HG03139 (cell line): ENCODE results near the gene XXYLT1.
A peak's percentile ranks its signal among the peaks of the same experiment; 100 is the strongest.

Experiments used
- ATAC-seq: cut with Tn5 transposase; IDR thresholded peaks from one replicate; pipeline ENCODE4 v1.9.1; 2021; ENCODE audit not compliant: unreplicated experiment

The XXYLT1 gene

GRCh38 chr3:195137638-195138588 lies 133.0 kb downstream of the XXYLT1 start:
- ATAC-seq: no peak

GRCh38 chr3:195135917-195136316 lies 135.0 kb downstream of the XXYLT1 start:
- no peak for ATAC-seq

- no peak for ATAC-seq
These were observed 136.5 kb downstream of the XXYLT1 start for GRCh38 chr3:195134431-195134830.

GRCh38 chr3:195133462-195133861 lies 137.5 kb downstream of the XXYLT1 start:
- no peak for ATAC-seq

GRCh38 chr3:195133013-195133412 lies 137.9 kb downstream of the XXYLT1 start:
- no peak for ATAC-seq

GRCh38 chr3:195131176-195131575 lies 139.8 kb downstream of the XXYLT1 start:
- no peak for ATAC-seq

- ATAC-seq: peak; percentile 88
These were observed 141.1 kb downstream of the XXYLT1 start for GRCh38 chr3:195129644-195130492.

- ATAC-seq: no peak
These were observed 141.8 kb downstream of the XXYLT1 start for GRCh38 chr3:195129072-195129643.

GRCh38 chr3:195128255-195129071 lies 142.5 kb downstream of the XXYLT1 start:
- ATAC-seq: no peak

GRCh38 chr3:195126056-195126605 lies 144.8 kb downstream of the XXYLT1 start:
- no peak for ATAC-seq

- ATAC-seq: no peak
These were observed 145.3 kb downstream of the XXYLT1 start for GRCh38 chr3:195125646-195126045.

- ATAC-seq: no peak
These were observed 146.5 kb downstream of the XXYLT1 start for GRCh38 chr3:195124378-195124992.

- ATAC-seq: no peak
These were observed 147.7 kb downstream of the XXYLT1 start for GRCh38 chr3:195123281-195123691.

GRCh38 chr3:195122261-195122660 lies 148.7 kb downstream of the XXYLT1 start:
- no peak for ATAC-seq

GRCh38 chr3:195120267-195120601 lies 150.7 kb downstream of the XXYLT1 start:
- ATAC-seq: no peak

GRCh38 chr3:195119461-195120266 lies 151.3 kb downstream of the XXYLT1 start:
- ATAC-seq: no peak

GRCh38 chr3:195118671-195119070 lies 152.3 kb downstream of the XXYLT1 start:
- ATAC-seq: no peak

- no peak for ATAC-seq
These were observed 152.9 kb downstream of the XXYLT1 start for GRCh38 chr3:195117978-195118581.
